NT2/D1 (cell line): Measurements from ENCODE around the gene CCDC51.

Source experiments
- DNase-seq: peaks from one replicate; pipeline ENCODE4 v3.0.0-alpha.2; 2011; ENCODE audit warnings: low read depth, low spot score
- H3K27me3 ChIP-seq: 2 replicates; pipeline ENCODE4 v1.6.0; 2011; ENCODE audit warnings: mild to moderate bottlenecking; ENCODE audit not compliant: insufficient read length, insufficient read depth
- H3K36me3 ChIP-seq: 2 replicates; pipeline ENCODE4 v1.6.1; 2011; ENCODE audit warnings: mild to moderate bottlenecking, low read length, mixed read lengths; ENCODE audit not compliant: insufficient read depth, insufficient read length
- H3K4me1 ChIP-seq: 2 replicates; pipeline ENCODE4 v1.5.1; 2011; ENCODE audit not compliant: insufficient read depth, insufficient read length
- H3K4me3 ChIP-seq: 2 replicates; pipeline ENCODE4 v1.5.1; 2011; ENCODE audit warnings: low read depth; ENCODE audit not compliant: insufficient read length
- H3K9ac ChIP-seq: 2 replicates; pipeline ENCODE4 v1.6.0; 2011; ENCODE audit warnings: low read depth; ENCODE audit not compliant: insufficient read length
- H3K9me3 ChIP-seq: 2 replicates; pipeline ENCODE4 v1.5.1; 2011; ENCODE audit warnings: mild to moderate bottlenecking, low read length; ENCODE audit not compliant: insufficient read depth
- SUZ12 ChIP-seq: IDR thresholded peaks from 2 replicates; pipeline ENCODE4 v1.6.1; 2011; ENCODE audit not compliant: insufficient read length, insufficient read depth; ENCODE audit errors: extremely low read depth
- YY1 ChIP-seq: IDR thresholded peaks from 2 replicates; pipeline ENCODE4 v1.6.1; 2011; ENCODE audit not compliant: insufficient read length, insufficient read depth
- ZNF274 ChIP-seq: IDR thresholded peaks from 2 replicates; pipeline ENCODE4 v1.6.1; 2011; ENCODE audit warnings: mild to moderate bottlenecking, low read depth, low read length

Gene CCDC51

DNA sequence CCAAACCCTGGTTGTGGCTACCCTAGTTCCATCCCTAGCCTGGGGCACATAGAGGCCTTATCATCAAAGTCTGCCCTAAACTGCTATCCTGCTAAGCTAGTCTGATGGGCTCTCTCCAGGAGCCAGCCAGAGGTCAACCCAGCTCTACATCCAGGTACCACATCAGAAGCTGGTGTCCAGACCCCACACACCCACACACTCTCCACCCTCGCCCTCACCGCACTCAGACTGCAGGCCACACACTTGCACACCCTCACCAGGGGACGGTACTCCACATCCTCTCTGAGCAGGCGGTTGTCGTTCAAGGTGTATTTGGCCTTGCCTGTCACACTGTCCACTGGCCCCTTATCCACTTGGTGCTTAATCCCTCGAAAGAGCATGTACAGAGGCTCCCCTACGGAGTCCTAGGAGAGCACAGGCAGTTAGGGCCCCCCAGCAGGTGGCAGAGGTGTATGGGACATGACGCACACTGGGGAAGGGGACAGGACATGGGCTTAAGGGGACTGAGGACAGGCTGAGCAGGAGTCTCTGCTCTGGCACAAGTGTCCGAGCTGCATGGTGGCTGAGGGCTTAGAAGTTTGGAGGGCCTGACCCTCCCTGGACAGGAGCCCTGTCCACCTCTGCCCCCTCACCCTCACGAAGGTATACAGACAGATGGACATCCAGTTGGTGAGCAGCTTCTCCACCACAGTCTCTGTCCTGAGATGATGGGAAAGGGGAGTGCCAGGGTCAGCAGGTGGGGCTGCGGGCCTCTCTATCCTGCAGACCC, 28.1 kb downstream of the CCDC51 start:
- Histone ChIP-seq H3K36me3 (peaks cover 96% of the 10 kb centered on the region), H3K4me3 (no peak overlapping the region), H3K4me1 (peaks cover 2% of the 10 kb centered on the region), H3K9me3 (no peaks in the 10 kb centered on the region), H3K9ac (peak overlapping the region; percentile 6), H3K27me3 (no peaks in the 10 kb centered on the region)
- DNase-seq, result no peak
- TF ChIP-seq SUZ12 (no peak), YY1 (no peak), ZNF274 (no peak)

GRCh38 chr3:48411041-48411588, 28.8 kb downstream of the CCDC51 start:
- DNase-seq, result no peak
- Histone ChIP-seq H3K27me3 (no peaks in the 10 kb centered on the region), H3K4me1 (peaks cover 2% of the 10 kb centered on the region), H3K9ac (peak overlapping the region; percentile 6), H3K9me3 (no peaks in the 10 kb centered on the region), H3K4me3 (no peak overlapping the region), H3K36me3 (peaks cover 98% of the 10 kb centered on the region)
- TF ChIP-seq SUZ12 (no peak), ZNF274 (no peak), YY1 (no peak)

- H3K4me1 ChIP-seq, result peaks cover 2% of the 10 kb centered on the region
- H3K36me3 ChIP-seq, result peaks cover 98% of the 10 kb centered on the region
- H3K27me3 ChIP-seq, result no peaks in the 10 kb centered on the region
- no peak for DNase-seq
- no peak for TF ChIP-seq YY1
- no peak for TF ChIP-seq ZNF274
- TF ChIP-seq SUZ12, result no peak
- H3K4me3 ChIP-seq, result no peak overlapping the region
- no peaks in the 10 kb centered on the region for H3K9me3 ChIP-seq
- no peak overlapping the region for H3K9ac ChIP-seq
These were observed 29.5 kb downstream of the CCDC51 start for GRCh38 chr3:48410205-48411040.

- no peak overlapping the region for H3K4me3 ChIP-seq
- TF ChIP-seq SUZ12, result no peak
- no peaks in the 10 kb centered on the region for H3K27me3 ChIP-seq
- H3K9ac ChIP-seq, result no peak overlapping the region
- peaks cover 2% of the 10 kb centered on the region for H3K4me1 ChIP-seq
- no peaks in the 10 kb centered on the region for H3K9me3 ChIP-seq
- peaks cover 98% of the 10 kb centered on the region for H3K36me3 ChIP-seq
- DNase-seq, result no peak
These were observed 30.4 kb downstream of the CCDC51 start for GRCh38 chr3:48409291-48410201.

DNA sequence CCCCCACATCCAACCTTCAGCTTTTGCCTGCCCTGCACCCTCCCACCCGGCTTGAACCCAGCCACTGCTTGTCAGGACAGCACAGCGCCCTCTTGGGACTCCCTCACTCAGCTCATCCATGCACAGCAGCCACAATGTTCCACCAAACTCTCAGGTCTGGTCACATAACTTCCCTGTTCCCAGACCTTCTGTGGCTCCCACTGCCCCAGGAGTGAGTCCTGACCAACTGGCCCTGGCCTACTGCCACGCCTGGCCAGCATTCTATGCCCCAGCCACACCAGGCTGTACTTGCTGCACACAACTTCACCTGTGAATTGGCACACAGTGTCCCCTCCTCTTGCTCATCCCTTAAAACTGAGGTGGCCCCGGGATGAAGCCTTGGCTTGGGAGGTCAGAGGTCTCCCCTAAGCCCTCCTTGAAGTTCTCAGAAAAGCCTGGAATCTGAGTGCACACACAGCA, 31.1 kb downstream of the CCDC51 start:
- Histone ChIP-seq H3K4me1 (peaks cover 2% of the 10 kb centered on the region), H3K9me3 (no peaks in the 10 kb centered on the region), H3K9ac (no peak overlapping the region), H3K4me3 (no peak overlapping the region), H3K36me3 (peaks cover 98% of the 10 kb centered on the region), H3K27me3 (no peaks in the 10 kb centered on the region)
- no peak for DNase-seq
- no peak for TF ChIP-seq YY1
- TF ChIP-seq ZNF274, result no peak
- no peak for TF ChIP-seq SUZ12

- H3K9ac ChIP-seq, result no peak overlapping the region
- no peak for TF ChIP-seq SUZ12
- no peak for TF ChIP-seq ZNF274
- TF ChIP-seq YY1, result no peak
- H3K27me3 ChIP-seq, result no peaks in the 10 kb centered on the region
- no peak overlapping the region for H3K4me3 ChIP-seq
- no peak for DNase-seq
- H3K4me1 ChIP-seq, result peaks cover 2% of the 10 kb centered on the region
- H3K36me3 ChIP-seq, result peaks cover 98% of the 10 kb centered on the region
- no peaks in the 10 kb centered on the region for H3K9me3 ChIP-seq
These were observed 32.3 kb downstream of the CCDC51 start for GRCh38 chr3:48407542-48408099.
